IPS-20b (cell line): ENCODE data around the gene CDH20.

ENCODE experiments used
- H3K27ac ChIP-seq: one replicate; pipeline ENCODE4 v1.5.1; 2013; ENCODE audit warnings: low read length
- H3K27me3 ChIP-seq: 2 replicates; pipeline ENCODE4 v1.6.1; 2013; ENCODE audit warnings: mild to moderate bottlenecking, low read length, inconsistent platforms; ENCODE audit not compliant: insufficient read depth
- H3K36me3 ChIP-seq: 2 replicates; pipeline ENCODE4 v1.6.1; 2013; ENCODE audit warnings: low read depth, mild to moderate bottlenecking, inconsistent platforms, low read length, moderate library complexity; ENCODE audit not compliant: insufficient read depth
- H3K4me1 ChIP-seq: 2 replicates; pipeline ENCODE4 v1.6.1; 2013; ENCODE audit warnings: mild to moderate bottlenecking, control low read depth, inconsistent platforms, low read length, moderate library complexity; ENCODE audit not compliant: insufficient read depth
- H3K4me3 ChIP-seq: 2 replicates; pipeline ENCODE4 v1.5.1; 2013; ENCODE audit warnings: mild to moderate bottlenecking, low read length, inconsistent platforms
- H3K9ac ChIP-seq: 2 replicates; pipeline ENCODE4 v1.6.1; 2013; ENCODE audit warnings: low read depth, mild to moderate bottlenecking, inconsistent platforms, low read length, moderate library complexity
- H3K9me3 ChIP-seq: 2 replicates; pipeline ENCODE4 v1.6.1; 2013; ENCODE audit warnings: mild to moderate bottlenecking, low read depth, low read length, inconsistent platforms; ENCODE audit not compliant: insufficient read depth

Gene CDH20

DNA sequence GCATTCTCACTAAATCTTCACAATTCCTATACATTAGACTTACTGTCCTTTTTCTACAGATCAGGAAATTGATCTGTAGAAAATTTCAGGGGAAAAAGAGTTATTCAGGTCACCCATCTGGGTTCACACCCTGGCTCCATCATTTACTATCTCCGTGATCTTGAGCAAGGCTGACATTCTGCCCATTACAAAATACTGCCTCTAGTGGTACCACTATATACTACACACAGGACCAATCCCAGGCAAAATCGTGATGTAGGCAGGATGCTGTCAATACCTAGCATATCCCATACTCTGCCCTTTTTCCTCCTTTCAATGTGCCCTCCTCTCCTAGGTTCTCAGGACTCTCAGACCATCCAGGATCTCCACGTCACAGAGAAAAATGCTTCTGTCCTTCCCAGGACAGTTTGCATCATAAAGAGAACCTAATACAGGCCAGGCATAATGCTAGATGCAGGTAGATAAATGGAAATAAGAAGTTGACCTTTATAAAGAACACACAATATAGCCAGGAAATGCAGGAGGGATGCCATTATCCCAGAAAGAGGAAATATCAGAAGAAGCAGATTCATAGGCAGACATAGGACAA is 101.9 kb downstream of the CDH20 start:
- no peaks in the 10 kb centered on the region for H3K36me3 ChIP-seq
- H3K9me3 ChIP-seq, result no peaks in the 10 kb centered on the region
- no peak overlapping the region for H3K27ac ChIP-seq
- H3K4me1 ChIP-seq, result no peaks in the 10 kb centered on the region
- H3K9ac ChIP-seq, result no peak overlapping the region
- H3K27me3 ChIP-seq, result no peaks in the 10 kb centered on the region
- no peak overlapping the region for H3K4me3 ChIP-seq

DNA sequence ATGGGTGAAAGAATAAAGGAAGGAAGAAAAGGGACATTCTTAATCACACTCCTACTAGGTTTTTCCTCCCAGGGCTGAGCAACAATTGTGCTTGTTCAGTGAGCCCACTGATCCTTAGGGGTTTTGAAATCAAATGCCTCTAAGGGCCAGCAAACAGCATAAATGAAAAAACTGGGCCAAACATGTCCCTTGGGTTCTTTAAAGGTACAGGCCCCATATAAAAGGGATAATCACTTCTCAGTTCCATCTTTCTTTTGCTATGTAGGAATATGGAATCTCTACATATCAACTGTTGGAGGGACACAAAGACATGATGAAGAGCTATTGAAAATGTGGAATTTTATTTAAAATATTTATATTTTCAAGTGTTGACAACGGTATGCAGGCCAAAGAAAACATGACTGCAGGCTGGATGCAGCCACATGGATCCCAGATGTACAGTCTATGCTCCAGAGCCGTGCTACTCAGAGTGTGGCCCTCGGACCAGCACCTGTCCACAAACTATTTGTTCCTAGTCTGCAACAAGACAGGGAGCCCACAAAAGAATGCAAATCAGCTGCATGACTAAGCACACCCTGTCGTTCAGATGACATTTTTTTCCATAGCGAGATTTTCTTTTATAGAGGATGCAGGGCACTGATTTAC is 110.0 kb downstream of the CDH20 start:
- H3K36me3 ChIP-seq, result no peaks in the 10 kb centered on the region
- H3K9me3 ChIP-seq, result no peaks in the 10 kb centered on the region
- H3K4me1 ChIP-seq, result no peaks in the 10 kb centered on the region
- H3K27ac ChIP-seq, result no peak overlapping the region
- H3K9ac ChIP-seq, result no peak overlapping the region
- no peak overlapping the region for H3K4me3 ChIP-seq
- no peaks in the 10 kb centered on the region for H3K27me3 ChIP-seq

DNA sequence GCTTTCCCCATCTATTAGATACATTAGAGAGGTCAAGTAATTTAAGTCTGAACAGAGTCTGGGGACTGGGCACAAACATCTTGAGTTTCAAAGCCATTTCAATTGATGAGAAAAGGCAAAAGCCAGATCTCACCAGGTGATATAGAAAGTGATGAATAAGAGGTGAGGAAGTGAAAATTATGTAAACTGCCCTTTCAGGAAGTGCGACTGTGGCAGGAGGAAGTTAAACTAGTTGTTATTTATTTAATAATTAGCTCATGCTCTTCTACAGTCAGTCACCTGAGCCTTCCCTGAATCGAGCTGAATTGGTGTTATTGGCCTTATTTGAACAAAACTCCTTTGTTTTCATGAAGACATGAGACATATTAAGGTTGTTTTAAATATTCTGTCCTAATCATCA is 115.1 kb downstream of the CDH20 start:
- Histone ChIP-seq H3K9me3 (no peaks in the 10 kb centered on the region), H3K4me1 (no peaks in the 10 kb centered on the region), H3K9ac (no peak overlapping the region), H3K27ac (no peak overlapping the region), H3K27me3 (no peaks in the 10 kb centered on the region), H3K36me3 (no peaks in the 10 kb centered on the region), H3K4me3 (no peak overlapping the region)

DNA sequence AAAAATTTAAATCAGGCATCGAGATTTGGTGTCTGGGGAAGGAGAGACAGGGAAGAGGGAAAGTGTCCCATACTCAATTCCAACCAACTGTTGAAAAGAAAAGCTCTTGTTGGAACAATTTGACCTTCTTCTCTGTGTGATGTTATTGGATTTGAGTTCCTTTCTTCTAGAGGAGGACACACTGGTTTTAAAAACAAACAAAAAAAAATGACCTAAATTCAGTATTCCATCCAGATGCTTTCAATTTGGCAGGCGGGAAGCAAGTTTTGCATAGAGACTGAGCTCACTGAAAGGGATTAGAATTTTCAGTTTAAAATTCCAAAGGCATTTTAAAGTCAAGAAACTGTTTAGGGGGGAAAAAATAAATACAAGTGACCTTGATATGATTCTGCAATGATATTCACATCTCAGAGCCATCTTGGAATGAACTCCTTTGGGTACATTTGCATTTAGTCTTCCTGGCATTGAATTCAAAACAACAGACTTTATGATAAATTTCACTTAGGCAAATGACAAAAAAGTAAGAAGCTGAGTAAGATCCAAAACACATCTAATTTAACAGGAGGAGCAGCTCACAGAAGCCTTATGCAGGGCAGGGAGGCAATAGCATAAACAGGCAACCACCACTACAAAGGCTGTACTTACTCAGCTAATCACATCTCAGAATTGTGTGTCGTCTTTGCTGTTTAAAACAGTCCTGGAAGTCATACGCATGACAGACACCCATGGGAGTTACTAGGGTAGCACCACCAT is 126.8 kb downstream of the CDH20 start:
- no peaks in the 10 kb centered on the region for H3K27me3 ChIP-seq
- H3K36me3 ChIP-seq, result no peaks in the 10 kb centered on the region
- no peak overlapping the region for H3K27ac ChIP-seq
- no peaks in the 10 kb centered on the region for H3K4me1 ChIP-seq
- H3K4me3 ChIP-seq, result no peak overlapping the region
- no peaks in the 10 kb centered on the region for H3K9me3 ChIP-seq
- no peak overlapping the region for H3K9ac ChIP-seq

DNA sequence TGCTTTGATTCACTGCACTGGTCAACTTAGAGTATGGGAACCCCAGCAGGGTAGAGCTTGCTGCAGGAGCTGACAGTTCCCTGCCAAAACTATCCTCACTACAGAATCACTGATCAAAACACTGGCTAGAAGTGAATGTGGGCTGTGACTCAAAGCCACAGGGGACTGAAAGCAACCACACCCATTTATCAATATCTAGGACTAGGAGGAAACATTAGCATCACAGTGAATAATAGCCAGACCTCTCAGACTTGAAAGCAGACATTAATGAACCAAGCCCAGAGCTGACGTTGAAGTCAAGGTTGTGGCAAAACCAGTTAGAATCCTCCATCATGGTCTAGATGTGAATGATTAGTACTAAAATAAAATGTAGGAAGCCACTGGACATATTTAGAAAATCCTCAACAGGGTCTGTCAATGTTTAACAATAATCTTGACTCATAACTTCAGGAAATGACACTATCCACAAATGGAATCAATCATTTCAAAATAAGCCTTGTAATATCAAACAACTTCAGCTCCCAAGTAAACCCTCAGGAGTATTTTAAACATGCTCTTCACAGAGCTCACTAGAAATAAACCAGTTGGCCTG is 131.4 kb downstream of the CDH20 start:
- Histone ChIP-seq H3K27ac (no peak overlapping the region), H3K36me3 (no peaks in the 10 kb centered on the region), H3K4me1 (no peaks in the 10 kb centered on the region), H3K9me3 (no peaks in the 10 kb centered on the region), H3K4me3 (no peak overlapping the region), H3K9ac (no peak overlapping the region), H3K27me3 (no peaks in the 10 kb centered on the region)

DNA sequence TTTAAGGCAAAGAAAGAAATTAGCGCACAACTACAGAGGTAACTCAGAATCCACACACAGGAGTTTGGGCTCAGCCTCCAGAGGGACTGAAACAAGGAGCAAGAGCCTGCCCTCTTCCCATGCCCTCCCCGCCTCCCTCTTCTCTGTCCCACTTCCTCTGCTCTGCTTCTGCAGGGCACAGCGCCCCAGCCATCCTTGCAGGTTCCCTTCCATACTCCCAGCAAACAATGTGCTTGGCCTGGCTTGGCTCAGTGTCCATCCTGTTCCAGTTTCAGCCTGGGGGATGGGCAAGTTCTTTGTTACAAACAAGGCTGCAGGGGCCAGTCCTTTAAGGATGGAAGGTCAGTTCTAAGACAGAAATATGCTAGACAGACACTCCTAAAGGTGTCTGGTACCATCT is 133.5 kb downstream of the CDH20 start:
- H3K4me1 ChIP-seq, result no peaks in the 10 kb centered on the region
- H3K27ac ChIP-seq, result no peak overlapping the region
- no peaks in the 10 kb centered on the region for H3K27me3 ChIP-seq
- H3K4me3 ChIP-seq, result no peak overlapping the region
- H3K36me3 ChIP-seq, result no peaks in the 10 kb centered on the region
- no peaks in the 10 kb centered on the region for H3K9me3 ChIP-seq
- H3K9ac ChIP-seq, result no peak overlapping the region

DNA sequence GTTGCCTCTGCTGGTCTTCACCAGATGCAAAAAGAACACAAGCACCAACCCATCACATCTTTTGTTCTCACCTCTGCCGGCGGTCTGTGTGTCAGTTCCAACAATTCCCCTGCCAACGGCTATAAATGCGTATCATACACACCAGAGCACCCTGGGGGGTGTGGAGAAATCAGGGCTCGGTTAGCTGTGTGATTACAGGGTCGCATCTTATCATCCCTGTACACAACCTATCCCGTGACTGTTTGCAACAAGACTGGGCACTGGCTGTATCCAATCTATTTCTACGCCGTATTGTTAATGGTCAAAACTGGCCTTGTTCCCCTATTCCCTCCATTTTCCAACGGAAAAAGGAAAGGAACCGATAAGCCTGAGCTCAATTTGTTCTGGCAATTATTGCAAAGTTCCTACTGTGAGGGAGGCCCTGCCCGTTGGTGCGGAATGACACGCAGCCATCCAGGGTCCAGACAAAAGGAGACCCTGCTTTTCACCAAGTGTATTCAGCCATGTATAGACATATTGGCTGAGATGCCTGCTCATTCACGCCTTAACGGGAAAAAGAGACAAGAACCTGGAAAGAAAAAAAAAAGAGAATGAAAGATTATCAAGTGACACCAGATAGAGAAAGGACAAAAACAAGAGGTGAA is 136.9 kb downstream of the CDH20 start:
- H3K4me3 ChIP-seq, result no peak overlapping the region
- H3K4me1 ChIP-seq, result no peaks in the 10 kb centered on the region
- H3K27me3 ChIP-seq, result no peaks in the 10 kb centered on the region
- H3K9ac ChIP-seq, result no peak overlapping the region
- H3K9me3 ChIP-seq, result no peaks in the 10 kb centered on the region
- H3K27ac ChIP-seq, result no peak overlapping the region
- H3K36me3 ChIP-seq, result no peaks in the 10 kb centered on the region

DNA sequence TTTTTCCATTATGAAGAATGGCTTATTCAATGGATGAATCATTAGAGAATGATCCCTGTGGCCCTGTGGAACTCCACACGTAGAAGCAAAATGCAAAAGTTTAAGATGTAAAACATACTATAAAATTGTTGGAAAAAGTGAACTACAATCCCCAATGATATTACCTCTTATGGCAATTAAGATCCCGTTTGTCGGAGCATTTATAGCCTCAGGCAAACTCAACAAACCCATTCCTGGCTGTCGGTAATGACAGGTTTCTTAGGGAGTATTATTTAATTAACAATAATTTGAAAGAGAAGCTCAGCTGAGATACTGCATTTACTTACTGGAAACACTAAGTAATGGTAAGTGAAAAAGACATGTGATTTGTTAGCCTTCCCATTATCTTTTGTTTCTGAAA is 138.3 kb downstream of the CDH20 start:
- H3K27me3 ChIP-seq, result no peaks in the 10 kb centered on the region
- H3K27ac ChIP-seq, result no peak overlapping the region
- H3K36me3 ChIP-seq, result no peaks in the 10 kb centered on the region
- H3K9ac ChIP-seq, result no peak overlapping the region
- no peaks in the 10 kb centered on the region for H3K4me1 ChIP-seq
- H3K4me3 ChIP-seq, result no peak overlapping the region
- H3K9me3 ChIP-seq, result no peaks in the 10 kb centered on the region

DNA sequence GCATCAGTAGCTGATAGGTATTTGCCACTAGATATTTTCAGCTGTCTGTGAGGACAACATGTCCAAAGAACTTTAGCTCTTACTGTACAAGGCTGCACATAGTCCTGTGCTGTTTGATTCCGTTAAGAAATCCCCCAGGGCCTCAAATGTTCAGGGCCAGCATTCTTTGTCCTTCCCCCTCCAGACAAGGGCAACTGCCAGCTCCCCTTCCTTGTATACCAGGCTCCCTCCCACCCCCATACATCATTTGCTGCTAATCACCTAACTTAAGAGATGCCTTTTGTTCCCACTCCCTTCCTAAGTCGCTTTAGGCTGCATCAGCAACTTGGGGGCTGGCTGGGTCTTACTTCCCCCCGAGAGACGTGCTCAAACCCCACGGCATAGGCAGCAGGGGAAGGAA is 138.7 kb downstream of the CDH20 start:
- Histone ChIP-seq H3K9ac (no peak overlapping the region), H3K4me3 (no peak overlapping the region), H3K36me3 (no peaks in the 10 kb centered on the region), H3K9me3 (no peaks in the 10 kb centered on the region), H3K4me1 (no peaks in the 10 kb centered on the region), H3K27me3 (no peaks in the 10 kb centered on the region), H3K27ac (no peak overlapping the region)

DNA sequence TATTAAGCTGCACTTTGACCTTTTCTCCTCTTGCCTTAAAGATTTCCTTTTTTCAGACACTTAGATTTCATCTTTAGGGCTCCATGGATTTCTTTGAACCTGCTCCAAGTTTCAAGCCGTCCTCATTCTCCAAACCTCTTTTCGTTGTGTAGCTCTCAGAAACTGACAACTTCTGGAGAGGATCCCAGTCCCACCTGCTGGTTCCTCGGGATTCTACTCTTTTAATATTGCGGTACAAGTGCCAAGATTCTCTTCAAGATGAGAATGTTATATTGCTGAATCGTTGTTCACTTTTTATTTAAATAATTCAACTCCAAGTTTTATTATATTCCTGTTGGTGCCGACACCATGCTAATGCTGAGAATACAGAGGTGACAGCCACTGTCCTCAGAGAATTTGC is 141.1 kb downstream of the CDH20 start:
- no peak overlapping the region for H3K27ac ChIP-seq
- H3K4me3 ChIP-seq, result no peak overlapping the region
- H3K4me1 ChIP-seq, result no peaks in the 10 kb centered on the region
- no peaks in the 10 kb centered on the region for H3K36me3 ChIP-seq
- H3K9ac ChIP-seq, result no peak overlapping the region
- no peaks in the 10 kb centered on the region for H3K9me3 ChIP-seq
- H3K27me3 ChIP-seq, result no peaks in the 10 kb centered on the region

DNA sequence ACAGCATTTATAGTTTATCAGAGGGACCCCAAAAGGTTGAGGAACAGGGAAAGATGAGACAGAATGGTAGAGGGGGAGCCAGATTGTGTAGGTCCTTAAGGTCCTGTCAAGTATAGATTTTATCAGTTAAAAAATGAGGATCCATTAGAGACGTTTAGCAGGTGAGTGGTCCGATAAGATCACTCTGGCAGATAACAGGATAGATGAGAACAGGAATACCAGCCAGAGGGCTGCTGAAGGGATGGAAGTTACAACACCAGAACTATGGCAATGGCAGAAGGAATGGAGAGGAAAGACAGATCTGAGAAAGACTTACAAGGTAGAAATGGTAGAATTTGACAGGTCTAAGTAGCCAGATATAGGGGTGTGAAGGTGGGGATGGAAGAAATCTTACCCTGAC is 141.7 kb downstream of the CDH20 start:
- no peaks in the 10 kb centered on the region for H3K27me3 ChIP-seq

More for the DNA sequence above, 141.7 kb downstream of the CDH20 start:
- Histone ChIP-seq H3K27ac (no peak overlapping the region), H3K9ac (no peak overlapping the region), H3K9me3 (no peaks in the 10 kb centered on the region), H3K4me3 (no peak overlapping the region), H3K36me3 (no peaks in the 10 kb centered on the region), H3K4me1 (no peaks in the 10 kb centered on the region)
